HL-60 (cell line): ENCODE measurements around the gene SLC25A44.

Experiments
- GABPA ChIP-seq: IDR thresholded peaks from 2 replicates; pipeline ENCODE4 v1.6.1; 2012; ENCODE audit warnings: low read depth
- POLR2AphosphoS5 ChIP-seq: IDR thresholded peaks from 2 replicates; pipeline ENCODE4 v1.6.1; 2012; ENCODE audit warnings: low read depth
- SPI1 ChIP-seq: IDR thresholded peaks from 2 replicates; pipeline ENCODE4 v1.6.1; 2012; ENCODE audit warnings: low read depth, mild to moderate bottlenecking, borderline replicate concordance
- TF ChIP-seq, protein P1 (sequence below): IDR thresholded peaks from one replicate; pipeline ENCODE4 v1.5.1; 2011; ENCODE audit warnings: low read length, control low read depth, inconsistent platforms; ENCODE audit not compliant: insufficient read depth

- TF ChIP-seq, protein P1, sequence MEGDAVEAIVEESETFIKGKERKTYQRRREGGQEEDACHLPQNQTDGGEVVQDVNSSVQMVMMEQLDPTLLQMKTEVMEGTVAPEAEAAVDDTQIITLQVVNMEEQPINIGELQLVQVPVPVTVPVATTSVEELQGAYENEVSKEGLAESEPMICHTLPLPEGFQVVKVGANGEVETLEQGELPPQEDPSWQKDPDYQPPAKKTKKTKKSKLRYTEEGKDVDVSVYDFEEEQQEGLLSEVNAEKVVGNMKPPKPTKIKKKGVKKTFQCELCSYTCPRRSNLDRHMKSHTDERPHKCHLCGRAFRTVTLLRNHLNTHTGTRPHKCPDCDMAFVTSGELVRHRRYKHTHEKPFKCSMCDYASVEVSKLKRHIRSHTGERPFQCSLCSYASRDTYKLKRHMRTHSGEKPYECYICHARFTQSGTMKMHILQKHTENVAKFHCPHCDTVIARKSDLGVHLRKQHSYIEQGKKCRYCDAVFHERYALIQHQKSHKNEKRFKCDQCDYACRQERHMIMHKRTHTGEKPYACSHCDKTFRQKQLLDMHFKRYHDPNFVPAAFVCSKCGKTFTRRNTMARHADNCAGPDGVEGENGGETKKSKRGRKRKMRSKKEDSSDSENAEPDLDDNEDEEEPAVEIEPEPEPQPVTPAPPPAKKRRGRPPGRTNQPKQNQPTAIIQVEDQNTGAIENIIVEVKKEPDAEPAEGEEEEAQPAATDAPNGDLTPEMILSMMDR, result no peak
- no peak for TF ChIP-seq POLR2AphosphoS5
- TF ChIP-seq GABPA, result no peak
- no peak for TF ChIP-seq SPI1
Measured at GRCh38 chr1:156232201-156232894, 38.4 kb downstream of the SLC25A44 start.
